Measurements from ENCODE around the gene FAM107B. TPM values are rescaled to one million over a fixed set of nuclear protein-coding genes. Genes with fewer than 3 reads are reported as not detected.

The FAM107B gene
- polyA plus RNA-seq, 3 donors = 90.6 to 121 (median 117) TPM

- no peak for DNase-seq (ENCODE audit: extremely low read depth in 1 of 11, low read depth in 9 of 11, low spot score in 4 of 11)
These were observed 297.9 kb downstream of the FAM107B start for GRCh38 chr10:14476641-14477407.

DNA sequence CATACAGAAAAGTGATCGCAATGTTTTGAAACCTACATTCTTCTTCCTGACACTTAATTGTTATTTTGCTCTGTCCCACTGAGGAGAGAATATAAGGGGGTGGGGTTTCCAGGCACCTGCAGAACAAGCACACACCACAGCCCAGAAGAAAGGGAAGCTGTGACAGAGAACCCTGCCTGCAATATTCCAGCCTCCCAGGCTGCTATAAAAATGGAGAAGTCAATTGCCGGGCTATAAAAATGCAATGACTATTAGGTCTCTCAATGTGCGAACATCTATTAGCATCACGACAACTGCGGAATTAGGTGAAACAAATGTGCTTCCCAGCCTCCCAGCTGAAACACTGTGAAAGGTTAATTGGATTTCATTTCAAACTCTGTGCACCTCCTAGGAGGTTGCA is 298.7 kb downstream of the FAM107B start:
- no peak for DNase-seq (ENCODE audit: extremely low read depth in 1 of 11, low read depth in 9 of 11, low spot score in 4 of 11)

DNA sequence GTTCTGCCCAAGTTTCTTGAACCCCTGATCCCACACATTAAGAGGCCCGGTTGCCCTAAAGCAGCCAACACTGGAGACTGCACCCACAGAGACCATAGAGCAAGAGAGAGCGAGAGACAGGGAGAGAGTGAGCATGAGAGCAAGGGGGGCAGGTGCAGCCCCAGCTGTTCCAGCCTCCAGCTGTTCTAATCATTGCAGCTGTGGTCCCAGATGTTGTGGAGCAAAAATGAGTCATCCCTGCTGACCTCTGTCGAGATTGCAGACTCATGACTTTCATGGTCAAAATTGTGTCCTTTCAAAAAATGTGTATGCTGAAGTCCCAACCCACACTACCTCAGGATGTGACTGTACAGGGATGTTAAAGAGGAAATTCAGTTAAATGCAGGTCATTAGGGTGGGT is 300.0 kb downstream of the FAM107B start:
- DNase-seq (ENCODE audit: extremely low read depth in 1 of 11, low read depth in 9 of 11, low spot score in 4 of 11) = no peak

DNA sequence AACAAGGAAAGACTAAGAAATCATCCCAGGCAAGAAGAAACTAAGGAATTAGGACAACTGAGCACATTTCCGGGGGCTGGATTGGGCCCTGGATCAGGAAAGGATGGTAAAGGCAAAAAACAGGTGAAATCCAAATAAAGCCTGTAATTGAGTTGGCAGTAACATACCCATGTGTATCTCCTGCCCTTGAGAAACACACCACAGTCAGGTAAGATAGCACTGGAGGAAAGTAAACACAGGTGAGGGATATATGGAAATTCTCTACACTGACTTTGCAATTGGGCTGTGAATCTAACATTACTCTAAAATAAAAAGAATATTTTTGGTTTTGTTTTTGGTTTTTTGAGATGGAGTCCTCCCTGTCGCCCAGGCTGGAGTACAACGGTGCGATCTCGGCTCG is 303.8 kb downstream of the FAM107B start:
- DNase-seq (ENCODE audit: extremely low read depth in 1 of 11, low read depth in 9 of 11, low spot score in 4 of 11) = no peak

- DNase-seq (ENCODE audit: extremely low read depth in 1 of 11, low read depth in 9 of 11, low spot score in 4 of 11) = no peak
These were observed 306.0 kb downstream of the FAM107B start for GRCh38 chr10:14468726-14469125.

Other genes with a start within 250 kb of the FAM107B start
- 1 to 10 TPM; 2.0 to 3.3 (median 2.6) TPM for gene CDNF, start 63.1 kb upstream of the FAM107B start, polyA plus RNA-seq (ENCODE audit: insufficient read length in 3 of 3)
- gene HSPA14, start 63.4 kb upstream of the FAM107B start, polyA plus RNA-seq (ENCODE audit: insufficient read length in 3 of 3) = 10 to 100 TPM; 18.8 to 23.6 (median 22.8) TPM
- gene MSANTD7, start 63.4 kb upstream of the FAM107B start, polyA plus RNA-seq (ENCODE audit: insufficient read length in 3 of 3) = 10 to 100 TPM; 15.4 to 17.3 (median 16.9) TPM
- 10 to 100 TPM; 16.5 to 24.2 (median 21.4) TPM for gene SUV39H2, start 104.0 kb upstream of the FAM107B start, polyA plus RNA-seq (ENCODE audit: insufficient read length in 3 of 3)
- gene DCLRE1C, start 179.2 kb upstream of the FAM107B start, polyA plus RNA-seq (ENCODE audit: insufficient read length in 3 of 3) = 10 to 100 TPM; 15.2 to 19.7 (median 17.0) TPM
- 1 to 10 TPM; 1.1 to 2.9 (median 1.6) TPM for gene MEIG1, start 184.5 kb upstream of the FAM107B start, polyA plus RNA-seq (ENCODE audit: insufficient read length in 3 of 3)